Stomach (tissue), 4 donors: ENCODE data around the gene ARSJ.

Experiments used
- CTCF ChIP-seq, 7 experiments: fragments of 450-650 bp in 4 of 7; fragments of 200-600 bp in 3 of 7; sonication (generic) in 3 of 7; IDR thresholded peaks; one replicate each; pipeline ENCODE4 v1.5.1; 2016 to 2019; ENCODE audit warnings: antibody characterized with exemption in 7 of 7, control low read depth in 2 of 7, mild to moderate bottlenecking in 1 of 7
- POLR2A ChIP-seq, 4 donors: fragments of 450-650 bp; IDR thresholded peaks; one replicate each; pipeline ENCODE4 v1.6.1; 2016; ENCODE audit warnings: antibody characterized with exemption in 4 of 4, control low read depth in 2 of 4, mild to moderate bottlenecking in 1 of 4, moderate library complexity in 1 of 4

DNA sequence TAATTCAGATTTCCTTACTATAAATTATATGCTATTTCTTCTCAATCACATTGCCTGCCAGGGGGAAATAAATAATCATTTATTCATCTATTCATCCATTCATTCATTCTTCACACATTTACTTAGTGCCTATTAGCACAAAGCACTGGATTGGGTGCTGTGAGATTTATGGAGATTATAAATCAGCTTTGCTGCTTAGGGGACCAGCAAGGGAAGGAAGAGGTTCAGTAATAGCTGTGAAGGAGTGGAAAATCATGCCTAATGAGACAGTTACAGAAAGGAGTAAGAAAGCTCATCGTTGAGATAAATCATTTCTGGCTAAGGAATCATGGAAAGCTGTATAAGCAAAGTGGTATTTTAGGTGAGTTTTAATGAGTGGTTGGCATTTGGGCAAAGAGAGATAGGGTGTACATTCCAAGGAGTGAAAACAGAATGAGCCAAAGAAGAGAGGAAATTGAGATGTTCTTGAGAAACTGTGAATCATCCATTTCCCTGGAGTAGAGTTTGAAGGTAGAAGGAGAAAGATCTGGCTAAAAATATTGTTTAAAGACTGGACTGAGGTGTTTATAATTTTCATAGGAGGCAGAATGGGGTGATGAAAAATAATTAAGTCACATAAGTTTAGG is 9.6 kb downstream of the ARSJ start:
- TF ChIP-seq CTCF (IDR thresholded peaks at IDR 0.05): no peak
- no peak for TF ChIP-seq POLR2A (IDR thresholded peaks at IDR 0.05)
